Stimulated activated CD8-positive, alpha-beta memory T cell treated with anti-CD3 and anti-CD28 coated beads, Interleukin-15, amount 100 ng/mL, for 1 hour (primary cell): Measurements from ENCODE around the gene ARHGEF40.

ENCODE experiments used
- DNase-seq: peaks from one replicate; pipeline ENCODE4 v3.0.0-alpha.2; 2020; ENCODE audit warnings: low read depth

Gene ARHGEF40

GRCh38 chr14:21070083-21070609 is at the start of gene ARHGEF40:
Gene ARHGEF40 (plus strand): TSS chr14:21070304. CDS start chr14:21070397, 93 bp downstream.
- no peak for DNase-seq

- no peak for DNase-seq
These were observed 49.0 kb upstream of the ARHGEF40 start for GRCh38 chr14:21020977-21021545.

GRCh38 chr14:21022686-21023085 is 47.4 kb upstream of the ARHGEF40 start:
- DNase-seq, result no peak

- no peak for DNase-seq
These were observed 46.9 kb upstream of the ARHGEF40 start for GRCh38 chr14:21023174-21023573.

GRCh38 chr14:21023817-21024584 is 46.1 kb upstream of the ARHGEF40 start:
- DNase-seq, result no peak

GRCh38 chr14:21024585-21025370 is 45.3 kb upstream of the ARHGEF40 start, which contains the start of gene NDRG2:
Gene NDRG2 (minus strand): TSS chr14:21025061. CDS start chr14:21023315, 1,746 bp downstream.
- peak; percentile 54 for DNase-seq

- no peak for DNase-seq
These were observed 44.5 kb upstream of the ARHGEF40 start for GRCh38 chr14:21025371-21026273.

- DNase-seq, result no peak
These were observed 43.7 kb upstream of the ARHGEF40 start for GRCh38 chr14:21026274-21026987.

- no peak for DNase-seq
These were observed 43.2 kb upstream of the ARHGEF40 start for GRCh38 chr14:21026988-21027315.

- DNase-seq, result no peak
These were observed 40.2 kb upstream of the ARHGEF40 start, which contains the start of gene TPPP2 for GRCh38 chr14:21029917-21030316. Gene TPPP2 (plus strand): TSS chr14:21030217. CDS start chr14:21030582, 365 bp downstream.

GRCh38 chr14:21030531-21030930 is 39.6 kb upstream of the ARHGEF40 start:
- DNase-seq, result no peak

- DNase-seq, result no peak
These were observed 37.6 kb upstream of the ARHGEF40 start for GRCh38 chr14:21032326-21033132.

- DNase-seq, result no peak
These were observed 36.9 kb upstream of the ARHGEF40 start for GRCh38 chr14:21033133-21033698.

- no peak for DNase-seq
These were observed 35.4 kb upstream of the ARHGEF40 start, which contains the start of gene RNASE13 for GRCh38 chr14:21034707-21035106. Gene RNASE13 (minus strand): TSS chr14:21034807. CDS start chr14:21034288, 519 bp downstream.

- no peak for DNase-seq
These were observed 33.4 kb upstream of the ARHGEF40 start for GRCh38 chr14:21036751-21037150.

GRCh38 chr14:21037156-21037555 is 32.9 kb upstream of the ARHGEF40 start:
- no peak for DNase-seq

GRCh38 chr14:21038441-21039422 is 31.4 kb upstream of the ARHGEF40 start:
- DNase-seq, result no peak
